Measurements from ENCODE around the gene TNFAIP6. TPM values are rescaled to one million over a fixed set of nuclear protein-coding genes. Genes with fewer than 3 reads are reported as not detected.

Gene TNFAIP6
- total RNA-seq, 2 experiments from 2014 or later: not detected

- DNase-seq: peak in 1 of 14 experiments; percentile 8
- no peak overlapping the region for H3K27ac ChIP-seq (ENCODE audit: low read depth in 1 of 2, low read length in 2 of 2)
- POLR2A ChIA-PET: no interaction called here
- no peaks in the 10 kb centered on the region for H3K27me3 ChIP-seq (ENCODE audit: control insufficient read depth in 1 of 2, insufficient read depth in 2 of 2, low read length in 2 of 2)
- no peaks in the 10 kb centered on the region for H3K4me1 Mint-ChIP-seq (ENCODE audit: low read depth)
- CTCF ChIA-PET: no interaction called here
- no peaks in the 10 kb centered on the region for H3K9me3 Mint-ChIP-seq
- intact Hi-C loops (cut with DNase I, micrococcal nuclease): no loop called here
- H3K4me1 ChIP-seq (ENCODE audit: insufficient read depth, low read length): peaks cover 2% of the 10 kb centered on the region
- H3K27ac Mint-ChIP-seq: no peak overlapping the region
- no peaks in the 10 kb centered on the region for H3K36me3 Mint-ChIP-seq (ENCODE audit: low read depth)
- H3K4me3 Mint-ChIP-seq: no peak overlapping the region
- no peaks in the 10 kb centered on the region for H3K27me3 Mint-ChIP-seq
- ATAC-seq (ENCODE audit: poor library complexity): no peak
- H3K4me3 ChIP-seq (ENCODE audit: low read length): no peak overlapping the region
- TF ChIP-seq CTCF (IDR thresholded peaks at IDR 0.05): no peak
- H3K9me3 ChIP-seq (ENCODE audit: control insufficient read depth in 1 of 2, insufficient read depth in 1 of 2, low read length in 2 of 2): no peaks in the 10 kb centered on the region
- H3K36me3 ChIP-seq (ENCODE audit: insufficient read depth, low read length): no peaks in the 10 kb centered on the region
These were observed 17.0 kb downstream of the TNFAIP6 start for GRCh38 chr2:151374436-151374835.

- Mint-ChIP-seq H3K27me3 (no peaks in the 10 kb centered on the region), H3K9me3 (no peaks in the 10 kb centered on the region), H3K27ac (no peak overlapping the region), H3K36me3 (ENCODE audit: low read depth) (no peaks in the 10 kb centered on the region), H3K4me1 (ENCODE audit: low read depth) (no peaks in the 10 kb centered on the region), H3K4me3 (no peak overlapping the region)
- Histone ChIP-seq H3K36me3 (ENCODE audit: insufficient read depth, low read length) (no peaks in the 10 kb centered on the region), H3K27me3 (ENCODE audit: control insufficient read depth in 1 of 2, insufficient read depth in 2 of 2, low read length in 2 of 2) (no peaks in the 10 kb centered on the region), H3K4me1 (ENCODE audit: insufficient read depth, low read length) (peaks cover 2% of the 10 kb centered on the region), H3K4me3 (ENCODE audit: low read length) (no peak overlapping the region), H3K9me3 (ENCODE audit: control insufficient read depth in 1 of 2, insufficient read depth in 1 of 2, low read length in 2 of 2) (no peaks in the 10 kb centered on the region), H3K27ac (ENCODE audit: low read depth in 1 of 2, low read length in 2 of 2) (no peak overlapping the region)
- ChIA-PET CTCF (no interaction called here), POLR2A (no interaction called here)
- intact Hi-C loops (cut with DNase I, micrococcal nuclease): loop anchor here in 1 of 2 experiments (5.0 kb wide), 1 partner anchor 72 kb away; no protein-coding TSS in a partner anchor
- no peak for TF ChIP-seq CTCF (IDR thresholded peaks at IDR 0.05)
- no peak for ATAC-seq (ENCODE audit: poor library complexity)
- peak in 3 of 14 experiments; percentile 4 to 20 (median 17) for DNase-seq
These were observed 21.8 kb downstream of the TNFAIP6 start for GRCh38 chr2:151379169-151379568.

GRCh38 chr2:151380580-151381235 is 23.3 kb downstream of the TNFAIP6 start:
- no peak overlapping the region for H3K27ac Mint-ChIP-seq
- H3K27ac ChIP-seq (ENCODE audit: low read depth in 1 of 2, low read length in 2 of 2): no peak overlapping the region
- no peak overlapping the region for H3K4me3 ChIP-seq (ENCODE audit: low read length)
- no peaks in the 10 kb centered on the region for H3K27me3 ChIP-seq (ENCODE audit: control insufficient read depth in 1 of 2, insufficient read depth in 2 of 2, low read length in 2 of 2)
- H3K4me1 ChIP-seq (ENCODE audit: insufficient read depth, low read length): peaks cover 2% of the 10 kb centered on the region
- no peaks in the 10 kb centered on the region for H3K36me3 ChIP-seq (ENCODE audit: insufficient read depth, low read length)
- no peaks in the 10 kb centered on the region for H3K4me1 Mint-ChIP-seq (ENCODE audit: low read depth)
- ATAC-seq (ENCODE audit: poor library complexity): no peak
- no peaks in the 10 kb centered on the region for H3K9me3 ChIP-seq (ENCODE audit: control insufficient read depth in 1 of 2, insufficient read depth in 1 of 2, low read length in 2 of 2)
- no peak for DNase-seq
- H3K36me3 Mint-ChIP-seq (ENCODE audit: low read depth): no peaks in the 10 kb centered on the region
- TF ChIP-seq CTCF (IDR thresholded peaks at IDR 0.05): no peak
- ChIA-PET CTCF (no interaction called here), POLR2A (no interaction called here)
- no peaks in the 10 kb centered on the region for H3K9me3 Mint-ChIP-seq
- no peaks in the 10 kb centered on the region for H3K27me3 Mint-ChIP-seq
- intact Hi-C loops (cut with DNase I, micrococcal nuclease): no loop called here
- no peak overlapping the region for H3K4me3 Mint-ChIP-seq
